ENCODE results near the gene WDFY4. TPM values are rescaled to one million over a fixed set of nuclear protein-coding genes. Genes with fewer than 3 reads are reported as not detected.

WDFY4 gene
- total and polyA plus RNA-seq, 2 of the 13 experiments (the other 11 are each of a cell fraction or from before 2014, with no cell fraction given) = not detected

DNA sequence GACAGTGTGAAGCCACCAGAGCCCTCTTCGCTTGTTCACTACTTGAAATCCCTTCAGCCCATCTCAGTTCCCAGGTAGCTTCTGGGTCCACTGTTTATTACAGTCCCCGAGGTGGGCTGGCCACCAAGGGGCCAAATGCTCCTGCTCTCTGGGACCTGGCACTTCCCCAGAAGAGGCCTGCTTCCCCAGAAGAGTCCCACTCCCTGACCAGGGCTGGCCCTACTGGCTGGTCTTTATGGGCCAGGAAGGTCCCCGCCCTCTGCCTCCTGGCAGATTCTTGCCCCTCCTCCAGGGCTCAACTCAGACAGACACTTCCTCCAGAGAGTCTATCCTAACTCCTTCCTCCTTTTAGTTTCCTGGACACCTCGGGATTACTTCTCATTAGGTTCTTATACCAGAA is 325.6 kb downstream of the WDFY4 start:
- in situ Hi-C loops (cut with HindIII; ENCODE audit: extremely low pct_ligation_motif_present, low pct_unique_long_range_greater_than_20kb) (no loop called here), intact Hi-C loops (cut with micrococcal nuclease; ENCODE audit: unreplicated experiment) (no loop called here)
- no TSS peak for BruUV-seq (replicated peaks)
- no peaks in the 10 kb centered on the region for H3K36me3 ChIP-seq (replicated peaks in 1 of 2; ENCODE audit: control insufficient read depth in 1 of 2, insufficient read depth in 2 of 2, low read length in 2 of 2)
- H3K79me2 ChIP-seq (ENCODE audit: insufficient read depth, low read length) = no peaks in the 10 kb centered on the region
- no peaks in the 10 kb centered on the region; a peak in 1 of 5 replicates for H3K27me3 ChIP-seq (ENCODE audit: control insufficient read depth in 1 of 2, insufficient read depth in 2 of 2, low read length in 2 of 2)
- H3K9ac ChIP-seq (ENCODE audit: insufficient read depth, low read depth, low read length) = no peak overlapping the region
- 9% methylated on average over 4 of the region's 4 CpGs for WGBS (ENCODE audit: low lambda C conversion rate)
- POLR2A ChIA-PET = no interaction called here
- no peak overlapping the region for H2AFZ ChIP-seq (ENCODE audit: low read length)
- no peaks in the 10 kb centered on the region for H3K9me3 ChIP-seq (ENCODE audit: low read length)
- DNase-seq (ENCODE audit: low spot score) (no peak), ATAC-seq (no peak), FAIRE-seq (no peak)
- CTCF ChIA-PET (ENCODE audit: low intra/inter-chr PET ratio, low total read pairs) = no interaction called here
- no peaks in the 10 kb centered on the region for H3K4me1 ChIP-seq (ENCODE audit: insufficient read depth, low read length)
- no peak overlapping the region for H3K27ac ChIP-seq (ENCODE audit: extremely low read length, insufficient read depth, low read length)
- H3K4me3 ChIP-seq (replicated peaks in 1 of 3; ENCODE audit: insufficient read depth in 1 of 3, low read depth in 2 of 3, low read length in 3 of 3) = no peak overlapping the region
- H3K4me2 ChIP-seq (ENCODE audit: low read depth, low read length) = no peak overlapping the region
- H4K20me1 ChIP-seq (ENCODE audit: insufficient read depth, low read length) = no peaks in the 10 kb centered on the region
- TF ChIP-seq, protein P1, sequence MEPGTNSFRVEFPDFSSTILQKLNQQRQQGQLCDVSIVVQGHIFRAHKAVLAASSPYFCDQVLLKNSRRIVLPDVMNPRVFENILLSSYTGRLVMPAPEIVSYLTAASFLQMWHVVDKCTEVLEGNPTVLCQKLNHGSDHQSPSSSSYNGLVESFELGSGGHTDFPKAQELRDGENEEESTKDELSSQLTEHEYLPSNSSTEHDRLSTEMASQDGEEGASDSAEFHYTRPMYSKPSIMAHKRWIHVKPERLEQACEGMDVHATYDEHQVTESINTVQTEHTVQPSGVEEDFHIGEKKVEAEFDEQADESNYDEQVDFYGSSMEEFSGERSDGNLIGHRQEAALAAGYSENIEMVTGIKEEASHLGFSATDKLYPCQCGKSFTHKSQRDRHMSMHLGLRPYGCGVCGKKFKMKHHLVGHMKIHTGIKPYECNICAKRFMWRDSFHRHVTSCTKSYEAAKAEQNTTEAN (CRISPR knock-in tag; conservative IDR thresholded peaks at IDR 0.05) = no peak
- TF ChIP-seq ZSCAN21 (CRISPR knock-in tag; IDR thresholded peaks at IDR 0.05; ENCODE audit: borderline replicate concordance) = no peak
- no peak for TF ChIP-seq ETV5 (CRISPR knock-in tag; IDR thresholded peaks at IDR 0.05; ENCODE audit: borderline replicate concordance)
- TF ChIP-seq FOXK1 (CRISPR knock-in tag; IDR thresholded peaks at IDR 0.05; ENCODE audit: borderline replicate concordance, low read depth) = no peak
- TF ChIP-seq, protein P2, sequence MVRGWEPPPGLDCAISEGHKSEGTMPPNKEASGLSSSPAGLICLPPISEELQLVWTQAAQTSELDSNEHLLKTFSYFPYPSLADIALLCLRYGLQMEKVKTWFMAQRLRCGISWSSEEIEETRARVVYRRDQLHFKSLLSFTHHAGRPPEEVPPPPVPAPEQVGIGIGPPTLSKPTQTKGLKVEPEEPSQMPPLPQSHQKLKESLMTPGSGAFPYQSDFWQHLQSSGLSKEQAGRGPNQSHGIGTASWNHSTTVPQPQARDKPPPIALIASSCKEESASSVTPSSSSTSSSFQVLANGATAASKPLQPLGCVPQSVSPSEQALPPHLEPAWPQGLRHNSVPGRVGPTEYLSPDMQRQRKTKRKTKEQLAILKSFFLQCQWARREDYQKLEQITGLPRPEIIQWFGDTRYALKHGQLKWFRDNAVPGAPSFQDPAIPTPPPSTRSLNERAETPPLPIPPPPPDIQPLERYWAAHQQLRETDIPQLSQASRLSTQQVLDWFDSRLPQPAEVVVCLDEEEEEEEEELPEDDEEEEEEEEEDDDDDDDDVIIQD (CRISPR knock-in tag; IDR thresholded peaks at IDR 0.05; ENCODE audit: low read depth) = no peak
- TF ChIP-seq, protein P3, sequence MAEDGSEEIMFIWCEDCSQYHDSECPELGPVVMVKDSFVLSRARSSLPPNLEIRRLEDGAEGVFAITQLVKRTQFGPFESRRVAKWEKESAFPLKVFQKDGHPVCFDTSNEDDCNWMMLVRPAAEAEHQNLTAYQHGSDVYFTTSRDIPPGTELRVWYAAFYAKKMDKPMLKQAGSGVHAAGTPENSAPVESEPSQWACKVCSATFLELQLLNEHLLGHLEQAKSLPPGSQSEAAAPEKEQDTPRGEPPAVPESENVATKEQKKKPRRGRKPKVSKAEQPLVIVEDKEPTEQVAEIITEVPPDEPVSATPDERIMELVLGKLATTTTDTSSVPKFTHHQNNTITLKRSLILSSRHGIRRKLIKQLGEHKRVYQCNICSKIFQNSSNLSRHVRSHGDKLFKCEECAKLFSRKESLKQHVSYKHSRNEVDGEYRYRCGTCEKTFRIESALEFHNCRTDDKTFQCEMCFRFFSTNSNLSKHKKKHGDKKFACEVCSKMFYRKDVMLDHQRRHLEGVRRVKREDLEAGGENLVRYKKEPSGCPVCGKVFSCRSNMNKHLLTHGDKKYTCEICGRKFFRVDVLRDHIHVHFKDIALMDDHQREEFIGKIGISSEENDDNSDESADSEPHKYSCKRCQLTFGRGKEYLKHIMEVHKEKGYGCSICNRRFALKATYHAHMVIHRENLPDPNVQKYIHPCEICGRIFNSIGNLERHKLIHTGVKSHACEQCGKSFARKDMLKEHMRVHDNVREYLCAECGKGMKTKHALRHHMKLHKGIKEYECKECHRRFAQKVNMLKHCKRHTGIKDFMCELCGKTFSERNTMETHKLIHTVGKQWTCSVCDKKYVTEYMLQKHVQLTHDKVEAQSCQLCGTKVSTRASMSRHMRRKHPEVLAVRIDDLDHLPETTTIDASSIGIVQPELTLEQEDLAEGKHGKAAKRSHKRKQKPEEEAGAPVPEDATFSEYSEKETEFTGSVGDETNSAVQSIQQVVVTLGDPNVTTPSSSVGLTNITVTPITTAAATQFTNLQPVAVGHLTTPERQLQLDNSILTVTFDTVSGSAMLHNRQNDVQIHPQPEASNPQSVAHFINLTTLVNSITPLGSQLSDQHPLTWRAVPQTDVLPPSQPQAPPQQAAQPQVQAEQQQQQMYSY (CRISPR knock-in tag; IDR thresholded peaks at IDR 0.05) = no peak
- TF ChIP-seq, protein P4, sequence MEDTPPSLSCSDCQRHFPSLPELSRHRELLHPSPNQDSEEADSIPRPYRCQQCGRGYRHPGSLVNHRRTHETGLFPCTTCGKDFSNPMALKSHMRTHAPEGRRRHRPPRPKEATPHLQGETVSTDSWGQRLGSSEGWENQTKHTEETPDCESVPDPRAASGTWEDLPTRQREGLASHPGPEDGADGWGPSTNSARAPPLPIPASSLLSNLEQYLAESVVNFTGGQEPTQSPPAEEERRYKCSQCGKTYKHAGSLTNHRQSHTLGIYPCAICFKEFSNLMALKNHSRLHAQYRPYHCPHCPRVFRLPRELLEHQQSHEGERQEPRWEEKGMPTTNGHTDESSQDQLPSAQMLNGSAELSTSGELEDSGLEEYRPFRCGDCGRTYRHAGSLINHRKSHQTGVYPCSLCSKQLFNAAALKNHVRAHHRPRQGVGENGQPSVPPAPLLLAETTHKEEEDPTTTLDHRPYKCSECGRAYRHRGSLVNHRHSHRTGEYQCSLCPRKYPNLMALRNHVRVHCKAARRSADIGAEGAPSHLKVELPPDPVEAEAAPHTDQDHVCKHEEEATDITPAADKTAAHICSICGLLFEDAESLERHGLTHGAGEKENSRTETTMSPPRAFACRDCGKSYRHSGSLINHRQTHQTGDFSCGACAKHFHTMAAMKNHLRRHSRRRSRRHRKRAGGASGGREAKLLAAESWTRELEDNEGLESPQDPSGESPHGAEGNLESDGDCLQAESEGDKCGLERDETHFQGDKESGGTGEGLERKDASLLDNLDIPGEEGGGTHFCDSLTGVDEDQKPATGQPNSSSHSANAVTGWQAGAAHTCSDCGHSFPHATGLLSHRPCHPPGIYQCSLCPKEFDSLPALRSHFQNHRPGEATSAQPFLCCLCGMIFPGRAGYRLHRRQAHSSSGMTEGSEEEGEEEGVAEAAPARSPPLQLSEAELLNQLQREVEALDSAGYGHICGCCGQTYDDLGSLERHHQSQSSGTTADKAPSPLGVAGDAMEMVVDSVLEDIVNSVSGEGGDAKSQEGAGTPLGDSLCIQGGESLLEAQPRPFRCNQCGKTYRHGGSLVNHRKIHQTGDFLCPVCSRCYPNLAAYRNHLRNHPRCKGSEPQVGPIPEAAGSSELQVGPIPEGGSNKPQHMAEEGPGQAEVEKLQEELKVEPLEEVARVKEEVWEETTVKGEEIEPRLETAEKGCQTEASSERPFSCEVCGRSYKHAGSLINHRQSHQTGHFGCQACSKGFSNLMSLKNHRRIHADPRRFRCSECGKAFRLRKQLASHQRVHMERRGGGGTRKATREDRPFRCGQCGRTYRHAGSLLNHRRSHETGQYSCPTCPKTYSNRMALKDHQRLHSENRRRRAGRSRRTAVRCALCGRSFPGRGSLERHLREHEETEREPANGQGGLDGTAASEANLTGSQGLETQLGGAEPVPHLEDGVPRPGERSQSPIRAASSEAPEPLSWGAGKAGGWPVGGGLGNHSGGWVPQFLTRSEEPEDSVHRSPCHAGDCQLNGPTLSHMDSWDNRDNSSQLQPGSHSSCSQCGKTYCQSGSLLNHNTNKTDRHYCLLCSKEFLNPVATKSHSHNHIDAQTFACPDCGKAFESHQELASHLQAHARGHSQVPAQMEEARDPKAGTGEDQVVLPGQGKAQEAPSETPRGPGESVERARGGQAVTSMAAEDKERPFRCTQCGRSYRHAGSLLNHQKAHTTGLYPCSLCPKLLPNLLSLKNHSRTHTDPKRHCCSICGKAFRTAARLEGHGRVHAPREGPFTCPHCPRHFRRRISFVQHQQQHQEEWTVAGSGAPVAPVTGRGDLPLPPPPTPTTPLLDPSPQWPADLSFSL (CRISPR knock-in tag; IDR thresholded peaks at IDR 0.05) = no peak
- no peak for TF ChIP-seq NFRKB (IDR thresholded peaks at IDR 0.05)
- no peak for TF ChIP-seq ZNF530 (CRISPR knock-in tag; IDR thresholded peaks at IDR 0.05; ENCODE audit: low read depth)
- no peak for TF ChIP-seq ZNF878 (CRISPR knock-in tag; IDR thresholded peaks at IDR 0.05)
- TF ChIP-seq ELF4 (CRISPR knock-in tag; IDR thresholded peaks at IDR 0.05; ENCODE audit: borderline replicate concordance) = no peak
- no peak for TF ChIP-seq ZNF883 (CRISPR knock-in tag; IDR thresholded peaks at IDR 0.05; ENCODE audit: not compliant biosample characterization)

Data from HepG2 (cell line).